DLD1 (cell line): Measurements from ENCODE around the gene PIGL.

Experiments used
- in situ Hi-C: cut with HindIII; loops from 2 replicates; pipeline ENCODE4 v1.10.0; 2017; ENCODE audit warnings: low sequenced_read_pairs

PIGL gene

GRCh38 chr17:16352303-16352666 is 135.3 kb downstream of the PIGL start:
- in situ Hi-C loops = no loop called here

- in situ Hi-C loops = no loop called here
Measured at GRCh38 chr17:16352667-16353316, 135.8 kb downstream of the PIGL start.

DNA sequence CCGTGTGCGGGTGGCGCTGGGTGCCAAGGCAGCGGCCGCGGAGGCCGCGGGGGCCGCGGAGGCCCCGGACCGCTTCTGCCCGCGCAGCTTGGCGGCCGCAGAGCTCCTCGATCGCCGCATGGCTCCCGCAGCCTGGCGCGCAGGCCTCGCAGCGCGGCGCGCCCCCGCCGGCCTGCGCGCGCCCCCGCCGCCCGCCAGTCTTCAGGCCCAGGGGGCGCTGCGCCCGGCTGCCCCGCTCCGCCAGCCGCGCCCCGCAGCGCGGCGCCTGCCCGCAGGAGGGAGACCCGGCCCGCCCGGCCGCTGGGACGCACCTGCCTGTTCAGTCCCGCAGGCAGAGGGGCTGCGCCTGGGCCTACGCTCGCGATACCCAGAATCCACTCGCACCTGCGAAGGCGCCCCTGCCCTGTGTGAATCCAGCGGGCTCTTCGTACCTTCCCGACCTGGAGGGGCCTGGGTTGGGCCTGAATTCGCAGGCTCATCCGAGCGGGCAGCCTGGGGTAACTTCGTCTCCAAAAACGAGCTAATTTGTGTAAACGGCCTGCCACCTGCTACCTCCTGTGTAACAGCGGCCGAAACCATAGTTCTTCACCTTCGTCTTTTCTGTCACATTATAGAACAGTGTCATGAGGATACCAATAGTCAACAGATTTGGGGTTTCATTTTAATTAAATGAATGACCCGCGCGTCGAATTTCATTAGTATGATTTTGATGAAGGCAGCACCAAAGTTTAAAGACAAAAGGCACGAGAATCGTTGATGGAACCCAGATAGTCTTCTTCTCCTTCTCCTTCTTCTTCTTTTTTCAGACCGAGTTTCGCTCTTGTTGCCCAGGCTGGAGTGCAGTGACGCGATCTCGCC is 136.5 kb downstream of the PIGL start, which contains the start of gene CENPV:
TSS of gene CENPV (minus strand) at position 153 of the 858 bp plus-strand sequence. CDS start at position 120, 33 bp downstream.
- in situ Hi-C loops = no loop called here

DNA sequence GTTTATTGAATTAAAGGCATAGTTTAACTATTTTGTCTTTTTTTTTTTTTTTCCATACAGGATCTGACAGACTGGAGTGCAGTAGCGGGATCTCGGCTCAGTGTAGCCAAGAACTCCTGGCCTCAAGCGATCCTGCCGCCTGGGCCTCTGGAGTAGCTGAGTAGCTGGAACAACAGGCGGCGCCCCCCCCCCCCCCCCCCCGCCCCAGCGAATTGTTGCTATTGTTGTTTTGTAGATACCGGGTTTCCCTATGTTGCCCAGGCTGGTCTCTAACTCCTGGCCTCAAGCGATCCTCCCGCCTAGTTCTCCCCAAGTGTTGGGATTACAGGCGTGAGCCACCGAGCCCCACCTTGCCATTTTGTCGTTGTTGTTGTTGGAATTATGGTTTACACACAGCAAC is 137.6 kb downstream of the PIGL start:
- in situ Hi-C loops = no loop called here

DNA sequence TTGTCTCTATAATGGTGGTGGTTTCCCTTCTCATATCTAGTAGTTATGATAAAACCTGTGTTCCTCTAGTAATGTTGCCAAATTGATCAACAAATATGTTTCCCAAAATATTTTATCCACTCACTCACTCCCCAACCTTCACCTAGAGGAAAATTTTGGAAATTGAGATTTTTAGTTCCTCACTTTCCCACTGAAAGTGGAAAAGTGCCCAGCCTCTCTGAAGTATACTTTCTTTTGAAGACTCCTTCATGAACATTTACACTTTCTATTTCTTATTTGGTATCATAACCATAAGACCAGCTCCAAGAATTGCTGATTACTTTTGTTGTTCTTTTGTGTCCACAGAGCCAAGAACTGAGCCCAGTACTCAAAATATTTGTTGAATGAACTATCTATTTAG is 141.4 kb downstream of the PIGL start:
- in situ Hi-C loops = no loop called here

- in situ Hi-C loops = no loop called here
Measured at GRCh38 chr17:16361874-16362273, 144.9 kb downstream of the PIGL start.

DNA sequence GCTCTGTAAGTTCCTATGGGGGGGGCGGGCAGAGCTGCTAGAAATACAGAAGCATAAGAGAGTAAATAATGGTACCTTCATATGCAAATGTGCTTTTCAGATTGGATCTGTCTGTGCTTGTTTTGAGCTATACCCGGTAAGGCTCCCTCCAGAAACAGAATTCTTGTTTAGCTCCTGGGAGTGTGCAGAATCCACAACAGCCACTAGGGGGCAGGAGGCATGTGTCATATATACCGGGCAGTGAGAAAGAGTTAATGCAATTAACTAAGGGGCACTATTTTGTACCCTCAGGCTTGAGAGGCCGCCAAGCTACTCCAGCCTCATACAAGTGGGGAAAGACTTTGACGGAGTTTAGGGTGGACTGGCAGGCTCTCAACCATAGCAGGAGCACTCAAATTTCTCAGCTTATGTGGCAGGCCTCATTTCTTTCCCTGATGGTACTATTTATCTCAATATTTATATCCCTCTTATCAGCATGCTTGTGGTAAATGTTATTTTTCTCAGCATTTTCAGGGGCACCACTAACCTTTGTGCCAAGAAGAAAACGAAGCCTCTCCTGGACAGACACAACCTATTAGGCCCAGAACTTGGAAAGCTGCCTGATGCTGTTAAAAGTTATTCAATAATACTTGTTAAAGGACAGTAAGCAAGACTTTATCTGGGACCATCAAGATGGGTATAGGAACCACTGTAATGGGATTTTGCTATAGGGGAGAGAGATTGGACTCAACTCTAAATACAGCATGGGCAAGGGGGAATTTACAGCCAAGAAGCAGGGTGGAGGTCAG is 146.9 kb downstream of the PIGL start:
- in situ Hi-C loops = no loop called here

DNA sequence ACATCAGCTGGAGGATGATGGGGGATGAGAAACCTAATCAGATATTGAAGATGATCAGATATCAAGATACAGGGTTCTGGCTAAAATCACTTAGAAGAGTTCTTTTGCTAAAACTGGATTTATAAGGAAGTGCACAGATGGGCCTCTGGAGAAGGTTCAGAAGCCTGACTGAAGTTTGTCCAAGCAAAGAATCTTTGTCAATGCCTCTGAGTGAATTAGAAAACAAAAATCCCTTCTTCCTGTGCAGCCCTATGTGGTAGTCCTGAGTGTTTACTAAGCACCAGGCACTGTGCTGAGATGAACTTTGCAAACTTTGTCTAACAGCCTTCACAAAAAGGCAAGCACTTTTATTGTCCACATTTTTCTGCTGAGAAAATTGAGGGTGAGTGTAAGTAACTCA is 147.6 kb downstream of the PIGL start:
- in situ Hi-C loops = no loop called here

DNA sequence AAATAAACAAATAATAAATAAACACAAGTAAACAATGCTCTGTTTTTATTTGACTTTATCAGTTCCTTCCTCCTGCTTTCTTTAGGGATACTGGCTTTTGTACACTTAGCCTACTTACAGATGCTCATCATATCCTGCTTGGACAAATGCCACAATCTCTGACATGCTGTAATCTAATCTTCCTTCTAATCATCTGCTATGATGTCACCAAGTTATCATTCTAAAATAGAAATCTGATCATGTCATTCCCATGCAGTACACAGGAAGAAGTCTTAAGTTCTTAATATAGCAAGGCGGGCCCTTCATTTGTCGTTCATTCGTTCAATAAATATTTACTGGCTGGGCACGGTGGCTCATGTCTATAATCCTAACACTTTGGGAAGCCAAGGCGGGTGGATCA is 154.7 kb downstream of the PIGL start:
- in situ Hi-C loops = no loop called here

DNA sequence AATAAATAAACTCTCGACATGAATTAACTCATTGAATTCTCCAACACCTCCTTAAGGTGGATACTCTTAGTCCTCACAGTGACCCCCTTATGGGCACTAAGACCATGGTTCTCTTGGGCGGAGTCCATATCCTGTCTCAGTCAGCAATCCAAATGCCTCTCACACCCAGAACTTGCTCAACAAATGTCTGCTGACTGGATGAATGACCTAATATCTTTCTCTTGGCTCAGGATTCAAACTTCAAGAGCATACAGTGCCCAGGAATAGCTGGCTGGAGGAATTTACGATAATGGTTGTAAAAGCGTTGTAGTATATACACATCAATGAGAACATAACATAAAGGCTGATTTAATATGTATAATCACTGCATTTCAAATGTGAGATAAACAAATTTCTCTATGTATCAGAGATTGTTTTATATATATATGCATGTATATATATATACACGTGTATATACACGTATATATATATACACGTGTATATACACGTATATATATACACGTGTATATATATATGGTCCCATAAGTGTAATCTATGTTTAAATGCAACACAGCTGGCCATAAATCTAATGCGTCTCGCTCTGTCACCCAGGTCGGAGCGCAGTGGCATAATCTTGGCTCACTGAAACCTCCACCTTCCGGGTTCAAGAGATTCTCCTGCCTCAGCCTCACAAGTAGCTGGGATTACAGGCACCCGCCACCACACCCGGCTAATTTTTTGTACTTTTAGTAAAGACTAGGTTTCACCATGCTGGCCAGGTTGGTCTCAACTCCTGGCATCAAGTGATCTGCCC is 157.3 kb downstream of the PIGL start:
- in situ Hi-C loops = no loop called here
